H9 (cell line): ENCODE results near the gene GMNN. TPM values are rescaled to one million over a fixed set of nuclear protein-coding genes. Genes with fewer than 3 reads are reported as not detected.

Experiments used
- DNase-seq: peaks from one replicate; pipeline ENCODE4 v3.0.0-alpha.2; 2017
- H2AFZ ChIP-seq: one replicate; pipeline ENCODE4 v1.6.1; 2013; ENCODE audit warnings: mild to moderate bottlenecking, low read length, control low read depth, moderate library complexity
- H2AK5ac ChIP-seq: 2 replicates; pipeline ENCODE4 v1.6.1; 2013; ENCODE audit warnings: low read length, control low read depth, mixed read lengths; ENCODE audit not compliant: insufficient read length
- H2BK120ac ChIP-seq: one replicate; pipeline ENCODE4 v1.6.1; 2013; ENCODE audit warnings: low read depth, mild to moderate bottlenecking, low read length, control low read depth, inconsistent platforms; ENCODE audit not compliant: poor library complexity, severe bottlenecking
- H2BK12ac ChIP-seq: 2 replicates; pipeline ENCODE4 v1.6.1; 2013; ENCODE audit warnings: low read length, control low read depth, mixed read lengths, low read depth; ENCODE audit not compliant: insufficient read length
- H2BK15ac ChIP-seq: 2 replicates; pipeline ENCODE4 v1.6.1; 2013; ENCODE audit warnings: low read depth, low read length, control low read depth
- H2BK20ac ChIP-seq: one replicate; pipeline ENCODE4 v1.6.1; 2013; ENCODE audit warnings: low read depth, mild to moderate bottlenecking, low read length, control low read depth, inconsistent platforms; ENCODE audit not compliant: poor library complexity, severe bottlenecking
- H2BK5ac ChIP-seq: 2 replicates; pipeline ENCODE4 v1.6.1; 2013; ENCODE audit warnings: low read length, control low read depth, mixed read lengths; ENCODE audit not compliant: insufficient read length
- H3K14ac ChIP-seq: 2 replicates; pipeline ENCODE4 v1.6.1; 2013; ENCODE audit warnings: low read length, control low read depth; ENCODE audit not compliant: insufficient read depth
- H3K18ac ChIP-seq: 2 replicates; pipeline ENCODE4 v1.6.1; 2013; ENCODE audit warnings: low read depth, mild to moderate bottlenecking, mixed read lengths, low read length, control low read depth; ENCODE audit not compliant: insufficient read length
- H3K23ac ChIP-seq: 2 replicates; pipeline ENCODE4 v1.6.1; 2013; ENCODE audit warnings: low read length, control low read depth, mixed read lengths, low read depth; ENCODE audit not compliant: insufficient read length
- H3K23me2 ChIP-seq: 2 replicates; pipeline ENCODE4 v1.6.1; 2013; ENCODE audit warnings: low read depth, mild to moderate bottlenecking, mixed read lengths, low read length, control low read depth; ENCODE audit not compliant: insufficient read length, poor library complexity, severe bottlenecking
- H3K27ac ChIP-seq: 2 replicates; pipeline ENCODE4 v1.5.1; 2013; ENCODE audit warnings: low read length, control low read depth, mixed read lengths, low read depth; ENCODE audit not compliant: insufficient read length
- H3K27me3 ChIP-seq: 2 replicates; pipeline ENCODE4 v1.6.1; 2013; ENCODE audit warnings: low read length, control low read depth, inconsistent platforms; ENCODE audit not compliant: insufficient read depth
- H3K4ac ChIP-seq: 2 replicates; pipeline ENCODE4 v1.6.1; 2013; ENCODE audit warnings: low read depth, mild to moderate bottlenecking, control low read depth, inconsistent platforms, low read length, moderate library complexity
- H3K4me1 ChIP-seq: 2 replicates; pipeline ENCODE4 v1.6.1; 2013; ENCODE audit warnings: low read length, control low read depth, inconsistent platforms; ENCODE audit not compliant: insufficient read depth
- H3K4me2 ChIP-seq: 2 replicates; pipeline ENCODE4 v1.6.1; 2013; ENCODE audit warnings: low read length, control low read depth, mixed read lengths; ENCODE audit not compliant: insufficient read length, insufficient read depth
- H3K56ac ChIP-seq: 2 replicates; pipeline ENCODE4 v1.6.1; 2013; ENCODE audit warnings: low read depth, mild to moderate bottlenecking, mixed read lengths, low read length, control low read depth; ENCODE audit not compliant: insufficient read length
- H3K79me1 ChIP-seq: 2 replicates; pipeline ENCODE4 v1.6.1; 2013; ENCODE audit warnings: low read depth, mild to moderate bottlenecking, moderate library complexity, low read length, control low read depth, inconsistent platforms; ENCODE audit not compliant: insufficient read depth, poor library complexity, severe bottlenecking
- H3K79me2 ChIP-seq: 2 replicates; pipeline ENCODE4 v1.6.1; 2013; ENCODE audit warnings: low read length, control low read depth, inconsistent platforms; ENCODE audit not compliant: insufficient read depth
- H3K9ac ChIP-seq: 2 replicates; pipeline ENCODE4 v1.6.1; 2013; ENCODE audit warnings: low read length, control low read depth, mixed read lengths; ENCODE audit not compliant: insufficient read length; ENCODE audit errors: extremely low read depth
- H3K9me3 ChIP-seq: one replicate; pipeline ENCODE4 v1.6.1; 2013; ENCODE audit warnings: low read depth, low read length, inconsistent platforms; ENCODE audit not compliant: control insufficient read depth
- H3T11ph ChIP-seq: one replicate; pipeline ENCODE4 v1.6.1; 2013; ENCODE audit warnings: mild to moderate bottlenecking, low read length, control low read depth, inconsistent platforms
- H4K20me1 ChIP-seq: one replicate; pipeline ENCODE4 v1.6.1; 2013; ENCODE audit not compliant: control insufficient read depth, insufficient read length, insufficient read depth
- H4K5ac ChIP-seq: 2 replicates; pipeline ENCODE4 v1.6.1; 2013; ENCODE audit warnings: low read depth, mild to moderate bottlenecking, mixed read lengths, low read length, control low read depth; ENCODE audit not compliant: insufficient read length
- H4K8ac ChIP-seq: replicated peaks from 2 replicates; pipeline ENCODE4 v1.6.1; 2013; ENCODE audit warnings: low read length, control low read depth, mixed read lengths, low read depth; ENCODE audit not compliant: insufficient read length
- H4K91ac ChIP-seq: 2 replicates; pipeline ENCODE4 v1.6.1; 2013; ENCODE audit warnings: low read depth, mild to moderate bottlenecking, moderate library complexity, mixed read lengths, low read length, control low read depth; ENCODE audit not compliant: insufficient read length
- H3K27ac Mint-ChIP-seq, 3 experiments: 2 replicates in 2 of 3; 3 replicates in 1 of 3; pipeline ENCODE4 v1.8.0; 2020 to 2021; ENCODE audit warnings: mixed read lengths in 3 of 3, mild to moderate bottlenecking in 1 of 3, moderate library complexity in 1 of 3
- H3K27me3 Mint-ChIP-seq: 2 replicates; pipeline ENCODE4 v1.8.0; 2021; ENCODE audit warnings: low read depth, mild to moderate bottlenecking, moderate library complexity, mixed read lengths
- H3K36me3 Mint-ChIP-seq, 3 experiments: 2 replicates in 2 of 3; 3 replicates in 1 of 3; pipeline ENCODE4 v1.8.0; 2020 to 2021; ENCODE audit warnings: low read depth in 3 of 3, mixed read lengths in 3 of 3; ENCODE audit not compliant: insufficient read depth in 1 of 3
- H3K4me1 Mint-ChIP-seq, 2 experiments: 2 replicates each; pipeline ENCODE4 v1.8.0; 2020; ENCODE audit warnings: mixed read lengths in 2 of 2
- H3K4me3 Mint-ChIP-seq, 2 experiments: 2 replicates in 1 of 2; 3 replicates in 1 of 2; pipeline ENCODE4 v1.8.0; 2020 to 2021; ENCODE audit warnings: mild to moderate bottlenecking in 2 of 2, mixed read lengths in 2 of 2, moderate library complexity in 1 of 2
- H3K9me3 Mint-ChIP-seq, 2 experiments: 2 replicates in 1 of 2; 3 replicates in 1 of 2; pipeline ENCODE4 v1.8.0; 2020; ENCODE audit warnings: mild to moderate bottlenecking in 2 of 2, mixed read lengths in 2 of 2, moderate library complexity in 1 of 2
- WGBS: extraction: QIAGEN DNeasy Blood & Tissue Kit; methylation state at CpG from one replicate; pipeline ENCODE4 v1.1.7; 2013; ENCODE audit warnings: missing lambda C conversion rate, low lambda C conversion rate, mixed read lengths; ENCODE audit not compliant: insufficient read length; ENCODE audit errors: extremely low coverage; 5-methylcytosine and 5-hydroxymethylcytosine counted together
- total RNA-seq: library from RNA; stranded (reverse); gene quantifications from 2 replicates; pipeline ENCODE4 v1.2.1, GENCODE V29; 2021
- TF ChIP-seq, protein P1 (sequence below): fragments of 200-600 bp; sonication (generic); conservative IDR thresholded peaks from 3 replicates; pipeline ENCODE4 v1.8.0; 2021; ENCODE audit warnings: antibody characterized with exemption, mild to moderate bottlenecking

The GMNN gene
- total RNA-seq, 1 experiment from 2014 or later = 106 TPM

DNA sequence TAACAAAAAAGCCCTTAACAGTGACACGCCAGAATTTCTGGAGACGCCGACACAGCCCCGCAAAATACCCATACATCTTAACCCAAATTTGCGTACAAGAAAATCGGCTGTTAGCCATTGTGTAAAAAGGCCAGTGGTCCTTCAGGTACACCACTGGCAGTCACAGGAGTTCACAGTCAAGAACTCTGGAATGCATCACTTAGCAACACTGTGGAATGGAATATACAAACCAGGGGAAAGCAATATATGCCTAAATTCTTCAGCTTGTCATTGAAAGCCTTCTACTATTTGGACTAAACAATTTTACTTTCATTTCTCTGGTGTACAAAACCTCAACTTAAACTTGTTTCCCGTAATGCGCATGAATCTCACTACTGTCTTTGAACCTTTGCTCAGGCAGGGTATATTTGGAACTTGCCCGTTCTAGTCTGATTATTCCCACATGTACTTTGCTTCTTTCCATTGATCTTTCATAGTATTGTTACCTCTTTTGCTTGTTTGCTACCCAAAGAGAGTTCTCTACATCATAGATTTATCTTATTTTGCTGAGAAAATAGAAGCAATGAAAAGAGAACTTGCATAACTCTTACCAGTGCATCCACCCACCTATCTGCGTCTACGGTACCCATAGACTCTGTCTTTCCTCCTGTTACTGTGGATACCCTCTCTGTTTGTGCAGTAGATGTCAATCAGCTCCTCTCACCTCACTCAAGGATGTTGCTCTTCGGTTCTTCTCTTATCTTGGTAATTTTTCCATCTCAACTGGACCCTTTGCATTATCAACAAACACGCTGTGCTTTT is 24.2 kb downstream of the GMNN start, which contains the start of gene ARMH2:
ARMH2 (minus strand) TSS at position 178 of the 801 bp plus-strand sequence; CDS start at position 118, 60 bp downstream.
- Mint-ChIP-seq H3K27me3 (no peaks in the 10 kb centered on the region), H3K27ac (no peak within 1 kb of the TSS), H3K9me3 (no peaks in the 10 kb centered on the region), H3K4me1 (peaks cover 13 to 20% of the 10 kb centered on the region in 2 experiments), H3K36me3 (peaks cover 0 to 4% (median 4%) of the 10 kb centered on the region in 3 experiments; a peak in 1 of 7 replicates), H3K4me3 (no peak within 1 kb of the TSS)
- no peak within 1 kb of the TSS for H3K9ac ChIP-seq
- no peak within 1 kb of the TSS for H4K5ac ChIP-seq
- no peak within 1 kb of the TSS for H3K27ac ChIP-seq
- H3K23me2 ChIP-seq = no peaks in the 10 kb centered on the region
- H2BK120ac ChIP-seq = no peak within 1 kb of the TSS
- no CpG with 5 or more reads among the region's 13 CpGs for WGBS
- no peak within 1 kb of the TSS for H3K18ac ChIP-seq
- no peak within 1 kb of the TSS for H3T11ph ChIP-seq
- no peak within 1 kb of the TSS for H4K91ac ChIP-seq
- no peaks in the 10 kb centered on the region for H3K79me1 ChIP-seq
- no peak within 1 kb of the TSS for H2AFZ ChIP-seq
- H4K20me1 ChIP-seq = no peaks in the 10 kb centered on the region
- H2AK5ac ChIP-seq = no peak within 1 kb of the TSS
- no peak within 1 kb of the TSS for H2BK20ac ChIP-seq
- no peak within 1 kb of the TSS for H3K14ac ChIP-seq
- H3K23ac ChIP-seq = no peak within 1 kb of the TSS
- no peaks in the 10 kb centered on the region; the same call in 1 of the 2 replicates for H3K27me3 ChIP-seq
- no peaks in the 10 kb centered on the region for H3K79me2 ChIP-seq
- H3K56ac ChIP-seq = no peak within 1 kb of the TSS
- H2BK12ac ChIP-seq = no peak within 1 kb of the TSS
- TF ChIP-seq, protein P1, sequence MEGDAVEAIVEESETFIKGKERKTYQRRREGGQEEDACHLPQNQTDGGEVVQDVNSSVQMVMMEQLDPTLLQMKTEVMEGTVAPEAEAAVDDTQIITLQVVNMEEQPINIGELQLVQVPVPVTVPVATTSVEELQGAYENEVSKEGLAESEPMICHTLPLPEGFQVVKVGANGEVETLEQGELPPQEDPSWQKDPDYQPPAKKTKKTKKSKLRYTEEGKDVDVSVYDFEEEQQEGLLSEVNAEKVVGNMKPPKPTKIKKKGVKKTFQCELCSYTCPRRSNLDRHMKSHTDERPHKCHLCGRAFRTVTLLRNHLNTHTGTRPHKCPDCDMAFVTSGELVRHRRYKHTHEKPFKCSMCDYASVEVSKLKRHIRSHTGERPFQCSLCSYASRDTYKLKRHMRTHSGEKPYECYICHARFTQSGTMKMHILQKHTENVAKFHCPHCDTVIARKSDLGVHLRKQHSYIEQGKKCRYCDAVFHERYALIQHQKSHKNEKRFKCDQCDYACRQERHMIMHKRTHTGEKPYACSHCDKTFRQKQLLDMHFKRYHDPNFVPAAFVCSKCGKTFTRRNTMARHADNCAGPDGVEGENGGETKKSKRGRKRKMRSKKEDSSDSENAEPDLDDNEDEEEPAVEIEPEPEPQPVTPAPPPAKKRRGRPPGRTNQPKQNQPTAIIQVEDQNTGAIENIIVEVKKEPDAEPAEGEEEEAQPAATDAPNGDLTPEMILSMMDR = no peak
- no peaks in the 10 kb centered on the region for H3K9me3 ChIP-seq
- H3K4ac ChIP-seq = no peak within 1 kb of the TSS
- no peak within 1 kb of the TSS for H3K4me2 ChIP-seq
- H2BK5ac ChIP-seq = no peak within 1 kb of the TSS
- H4K8ac ChIP-seq = no peak within 1 kb of the TSS
- H3K4me1 ChIP-seq = peaks cover 5% of the 10 kb centered on the region
- H2BK15ac ChIP-seq = no peak within 1 kb of the TSS; the same call in 1 of the 2 replicates
- DNase-seq = no peak
